ENCODE data around the gene ROR1.

- TF ChIP-seq CTCF (IDR thresholded peaks at IDR 0.05 in 2 of 3, conservative IDR thresholded peaks at IDR 0.05 in 1 of 3; ENCODE audit: borderline replicate concordance in 1 of 3, insufficient read depth in 1 of 3, low read depth in 2 of 3, low read length in 2 of 3) (no peak), TCF7L2 (IDR thresholded peaks at IDR 0.05; ENCODE audit: borderline replicate concordance, extremely low read depth, insufficient read depth, insufficient read length) (no peak), EZH2phosphoT487 (IDR thresholded peaks at IDR 0.05; ENCODE audit: borderline replicate concordance) (no peak)
These were observed 279.0 kb downstream of the ROR1 start for GRCh38 chr1:64052777-64053176.

Measured in HCT116 (cell line).